ENCODE measurements around the gene IPO5. TPM values are rescaled to one million over a fixed set of nuclear protein-coding genes. Genes with fewer than 3 reads are reported as not detected.
"Not testable (repeated sequence)": the region's sequence is repeated elsewhere in the genome, so short reads cannot be mapped to it uniquely, and the experiment has no call there.

The IPO5 gene
- total RNA-seq, 2 experiments from 2014 or later, result 76.3 to 85.5 TPM

DNA sequence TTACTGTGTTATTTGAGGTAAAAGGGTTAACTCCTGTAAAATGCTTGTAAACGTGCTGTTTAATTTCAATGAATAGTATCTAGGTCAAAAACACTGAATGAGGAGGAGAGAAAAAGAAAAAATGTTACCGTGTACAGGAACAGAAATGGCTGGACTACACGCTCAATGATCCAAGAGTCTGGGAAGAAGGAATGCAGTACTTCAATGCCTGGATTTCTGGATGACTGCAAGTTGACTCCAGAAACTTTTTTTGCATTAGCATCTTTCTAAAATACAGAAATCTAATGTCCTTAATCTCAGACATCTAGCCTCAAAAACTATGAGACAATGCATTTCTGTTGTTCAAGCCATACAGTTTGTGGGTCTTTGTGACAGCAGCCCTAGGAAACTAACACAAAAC lies 17.4 kb upstream of the IPO5 start:
- no peak overlapping the region for H3K27ac Mint-ChIP-seq
- DNase-seq (no peak), ATAC-seq (ENCODE audit: low read depth) (no peak)
- H3K9me3 Mint-ChIP-seq, result no peaks in the 10 kb centered on the region
- peaks cover 11% of the 10 kb centered on the region for H3K27me3 Mint-ChIP-seq
- no peaks in the 10 kb centered on the region for H3K36me3 Mint-ChIP-seq
- no peak overlapping the region for H3K4me3 Mint-ChIP-seq
- POLR2A ChIA-PET, result no interaction called here
- H3K4me1 Mint-ChIP-seq, result no peaks in the 10 kb centered on the region

DNA sequence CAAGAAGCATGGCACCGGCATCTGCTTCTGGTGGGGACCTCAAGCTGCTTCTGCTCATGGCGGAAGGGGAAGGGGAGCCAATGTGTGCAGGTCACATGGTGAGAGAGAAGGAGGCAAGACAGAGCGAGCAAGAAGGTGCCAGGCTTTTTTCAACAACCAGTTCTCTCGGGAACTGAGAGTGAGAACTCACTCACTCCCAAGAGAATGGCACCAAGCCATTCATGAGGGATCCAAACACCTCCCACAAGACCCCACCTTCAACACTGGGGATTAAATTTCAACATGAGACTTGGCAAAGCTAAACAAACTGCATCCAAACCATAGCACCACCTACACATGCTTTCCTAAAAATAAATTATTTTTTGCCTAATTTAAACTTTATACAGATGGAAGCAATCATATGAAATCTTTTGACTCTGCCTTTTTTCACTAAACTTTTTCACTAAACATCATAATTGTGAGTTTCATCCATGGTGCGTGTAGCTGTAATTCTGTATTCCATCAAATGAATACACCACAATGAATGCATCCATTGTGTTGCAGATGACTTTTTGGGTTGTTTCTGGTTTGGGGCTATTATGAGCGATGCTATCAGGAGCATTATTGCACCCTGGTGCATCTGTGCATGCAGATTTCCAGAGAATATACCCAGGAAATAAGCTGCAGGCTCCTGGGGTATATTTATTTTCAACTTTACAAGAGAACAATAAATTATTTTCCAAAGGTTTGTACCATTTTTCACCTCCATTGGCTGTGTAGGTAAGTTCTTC lies 14.6 kb upstream of the IPO5 start:
- Mint-ChIP-seq H3K4me3 (no peak overlapping the region), H3K4me1 (no peaks in the 10 kb centered on the region), H3K27ac (no peak overlapping the region), H3K9me3 (no peaks in the 10 kb centered on the region), H3K36me3 (no peaks in the 10 kb centered on the region), H3K27me3 (peaks cover 6% of the 10 kb centered on the region)
- DNase-seq (no peak), ATAC-seq (ENCODE audit: low read depth) (no peak)
- POLR2A ChIA-PET, result no interaction called here

DNA sequence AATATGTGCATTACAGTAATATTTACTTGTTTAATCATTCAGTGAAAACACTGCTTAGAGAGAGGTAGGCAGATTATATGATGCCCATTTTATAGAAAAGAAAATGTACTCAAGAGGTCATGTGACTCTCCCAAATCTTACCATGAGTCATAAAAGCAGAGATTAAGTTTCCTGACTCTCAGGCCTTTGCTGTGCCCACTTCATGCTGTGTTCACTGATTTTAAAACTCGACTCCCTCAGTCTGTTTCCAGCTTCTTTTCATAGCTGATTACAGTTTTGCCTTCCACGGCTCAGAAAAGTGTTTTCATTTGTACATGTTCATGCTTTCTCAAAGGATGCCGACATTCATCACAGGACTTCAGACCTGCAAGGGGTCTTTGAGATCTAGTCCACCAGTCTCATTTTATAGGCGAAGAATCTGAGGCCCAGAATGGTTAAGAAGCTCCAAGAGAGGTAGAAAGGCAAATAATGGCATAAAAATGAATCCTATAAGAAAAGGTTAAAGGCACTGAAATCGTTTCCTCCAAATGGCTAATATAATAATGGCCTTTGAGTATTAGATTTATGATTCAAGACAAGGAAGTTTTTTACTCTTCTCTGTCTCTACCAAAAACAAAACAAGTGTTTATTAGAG lies 9.0 kb upstream of the IPO5 start:
- no peak for ATAC-seq (ENCODE audit: low read depth)
- H3K36me3 Mint-ChIP-seq, result no peaks in the 10 kb centered on the region
- H3K4me1 Mint-ChIP-seq, result no peaks in the 10 kb centered on the region
- no peak overlapping the region for H3K4me3 Mint-ChIP-seq
- no peak for DNase-seq
- POLR2A ChIA-PET, result no interaction called here
- no peaks in the 10 kb centered on the region for H3K9me3 Mint-ChIP-seq
- H3K27me3 Mint-ChIP-seq, result no peaks in the 10 kb centered on the region
- H3K27ac Mint-ChIP-seq, result no peak overlapping the region

- Mint-ChIP-seq H3K4me1 (no peaks in the 10 kb centered on the region), H3K36me3 (no peaks in the 10 kb centered on the region), H3K27me3 (no peaks in the 10 kb centered on the region), H3K9me3 (peaks cover 2% of the 10 kb centered on the region), H3K27ac (no peak overlapping the region), H3K4me3 (no peak overlapping the region)
- DNase-seq, result no peak
- POLR2A ChIA-PET, result no interaction called here
- no peak for ATAC-seq (ENCODE audit: low read depth)
Observed at GRCh38 chr13:97945342-97945741, 8.1 kb upstream of the IPO5 start.

GRCh38 chr13:97945792-97946419 lies 7.6 kb upstream of the IPO5 start:
- Mint-ChIP-seq H3K9me3 (peaks cover 2% of the 10 kb centered on the region), H3K36me3 (no peaks in the 10 kb centered on the region), H3K27me3 (no peaks in the 10 kb centered on the region), H3K27ac (no peak overlapping the region), H3K4me3 (no peak overlapping the region), H3K4me1 (no peaks in the 10 kb centered on the region)
- POLR2A ChIA-PET, result no interaction called here
- DNase-seq (no peak), ATAC-seq (ENCODE audit: low read depth) (no peak)

GRCh38 chr13:97946951-97947588 lies 6.4 kb upstream of the IPO5 start:
- DNase-seq, result no peak
- H3K4me1 Mint-ChIP-seq, result no peaks in the 10 kb centered on the region
- H3K27me3 Mint-ChIP-seq, result no peaks in the 10 kb centered on the region
- peaks cover 2% of the 10 kb centered on the region for H3K9me3 Mint-ChIP-seq
- POLR2A ChIA-PET, result no interaction called here
- ATAC-seq (ENCODE audit: low read depth), result no peak
- no peaks in the 10 kb centered on the region for H3K36me3 Mint-ChIP-seq
- no peak overlapping the region for H3K4me3 Mint-ChIP-seq
- H3K27ac Mint-ChIP-seq, result no peak overlapping the region

DNA sequence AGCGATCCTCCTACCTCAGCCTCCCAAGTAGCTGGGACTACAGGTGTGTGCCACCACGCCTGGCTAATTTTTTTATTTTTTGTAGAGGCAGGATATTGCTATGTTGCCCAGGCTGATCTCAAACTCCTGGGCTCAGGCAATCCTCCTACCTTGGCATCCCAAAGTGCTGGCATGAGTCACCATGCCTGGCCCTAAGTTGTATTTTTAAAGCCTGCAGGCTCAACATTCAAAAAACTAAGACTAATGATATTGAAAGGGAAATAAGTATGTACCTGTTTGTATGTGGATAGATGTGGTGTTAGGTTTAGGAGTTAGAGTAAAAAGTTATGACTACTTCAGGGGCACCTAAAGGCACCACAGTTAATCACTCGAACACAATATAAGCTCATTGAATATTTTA lies 5.4 kb upstream of the IPO5 start:
- Mint-ChIP-seq H3K4me1 (no peaks in the 10 kb centered on the region), H3K27ac (no peak overlapping the region), H3K9me3 (peaks cover 2% of the 10 kb centered on the region), H3K36me3 (no peaks in the 10 kb centered on the region), H3K27me3 (no peaks in the 10 kb centered on the region), H3K4me3 (no peak overlapping the region)
- ATAC-seq (ENCODE audit: low read depth), result no peak
- DNase-seq, result no peak
- POLR2A ChIA-PET, result interaction anchor here (0.6 kb wide), 1 partner anchor 290 kb away, joined by 4 read pairs; no protein-coding TSS in a partner anchor

- H3K36me3 Mint-ChIP-seq; H3K27me3 Mint-ChIP-seq; H3K4me3 Mint-ChIP-seq; ATAC-seq (ENCODE audit: low read depth); DNase-seq; H3K4me1 Mint-ChIP-seq; H3K27ac Mint-ChIP-seq; H3K9me3 Mint-ChIP-seq; POLR2A ChIA-PET: not testable (repeated sequence)
Observed at GRCh38 chr13:97949316-97949715, 4.2 kb upstream of the IPO5 start.

DNA sequence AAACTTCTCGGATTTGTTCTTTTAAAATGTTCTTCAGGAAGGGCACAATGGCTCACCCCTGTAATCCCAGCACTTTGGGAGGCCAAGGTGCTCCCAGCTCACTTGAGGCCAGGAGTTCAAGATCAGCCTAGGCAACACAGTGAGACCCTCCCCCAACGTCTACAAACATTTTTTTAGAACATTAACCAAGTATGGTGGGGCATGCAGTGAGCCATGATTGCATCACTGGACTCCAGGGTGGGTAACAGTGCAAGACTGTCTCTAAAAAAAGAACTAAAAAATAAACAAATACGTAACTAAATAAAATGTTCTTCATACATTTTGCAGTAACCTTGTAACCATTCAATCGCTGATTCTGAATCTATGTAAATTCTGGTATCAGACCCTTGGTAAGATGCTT lies 2.1 kb upstream of the IPO5 start:
- H3K4me3 Mint-ChIP-seq, result no peak overlapping the region
- no peaks in the 10 kb centered on the region for H3K4me1 Mint-ChIP-seq
- H3K27ac Mint-ChIP-seq, result no peak overlapping the region
- no peaks in the 10 kb centered on the region for H3K27me3 Mint-ChIP-seq
- H3K9me3 Mint-ChIP-seq, result peaks cover 2% of the 10 kb centered on the region
- no peaks in the 10 kb centered on the region for H3K36me3 Mint-ChIP-seq
- ATAC-seq (ENCODE audit: low read depth) (no peak), DNase-seq (no peak)
- POLR2A ChIA-PET, result no interaction called here

- H3K27me3 Mint-ChIP-seq; POLR2A ChIA-PET; H3K9me3 Mint-ChIP-seq; H3K27ac Mint-ChIP-seq; ATAC-seq (ENCODE audit: low read depth); H3K4me1 Mint-ChIP-seq; H3K36me3 Mint-ChIP-seq; H3K4me3 Mint-ChIP-seq; DNase-seq: not testable (repeated sequence)
Observed at GRCh38 chr13:97952831-97953230, 644 bp upstream of the IPO5 start.

- Mint-ChIP-seq H3K27me3 (peaks cover 4% of the 10 kb centered on the region), H3K4me3 (no peak overlapping the region), H3K27ac (no peak overlapping the region), H3K9me3 (no peaks in the 10 kb centered on the region), H3K36me3 (no peaks in the 10 kb centered on the region), H3K4me1 (no peaks in the 10 kb centered on the region)
- DNase-seq (no peak), ATAC-seq (ENCODE audit: low read depth) (no peak)
- POLR2A ChIA-PET, result no interaction called here
Observed at GRCh38 chr13:97961340-97961739, 7.9 kb downstream of the IPO5 start.

- no peak overlapping the region for H3K27ac Mint-ChIP-seq
- POLR2A ChIA-PET, result no interaction called here
- no peaks in the 10 kb centered on the region for H3K4me1 Mint-ChIP-seq
- no peaks in the 10 kb centered on the region for H3K36me3 Mint-ChIP-seq
- H3K4me3 Mint-ChIP-seq, result no peak overlapping the region
- DNase-seq, result no peak
- H3K9me3 Mint-ChIP-seq, result no peaks in the 10 kb centered on the region
- peaks cover 9% of the 10 kb centered on the region for H3K27me3 Mint-ChIP-seq
- no peak for ATAC-seq (ENCODE audit: low read depth)
Observed at GRCh38 chr13:97962887-97963286, 9.4 kb downstream of the IPO5 start.

GRCh38 chr13:97967226-97967625 lies 13.8 kb downstream of the IPO5 start:
- no peak for ATAC-seq (ENCODE audit: low read depth)
- peaks cover 25% of the 10 kb centered on the region for H3K27me3 Mint-ChIP-seq
- H3K36me3 Mint-ChIP-seq, result no peaks in the 10 kb centered on the region
- no peaks in the 10 kb centered on the region for H3K9me3 Mint-ChIP-seq
- POLR2A ChIA-PET, result no interaction called here
- H3K27ac Mint-ChIP-seq, result no peak overlapping the region
- DNase-seq, result no peak
- H3K4me3 Mint-ChIP-seq, result no peak overlapping the region
- no peaks in the 10 kb centered on the region for H3K4me1 Mint-ChIP-seq

GRCh38 chr13:97967948-97968347 lies 14.5 kb downstream of the IPO5 start:
- ATAC-seq (ENCODE audit: low read depth) (no peak), DNase-seq (no peak)
- Mint-ChIP-seq H3K4me1 (no peaks in the 10 kb centered on the region), H3K27ac (no peak overlapping the region), H3K36me3 (no peaks in the 10 kb centered on the region), H3K4me3 (no peak overlapping the region), H3K27me3 (peaks cover 25% of the 10 kb centered on the region), H3K9me3 (no peaks in the 10 kb centered on the region)
- POLR2A ChIA-PET, result no interaction called here
